CD4-positive, alpha-beta T cell treated with Interleukin-4 for 4 hours (primary cell): Measurements from ENCODE around the gene CRYBB1.

Experiments
- DNase-seq: peaks from one replicate; pipeline ENCODE4 v3.0.0-alpha.2; 2020

CRYBB1 gene

DNA sequence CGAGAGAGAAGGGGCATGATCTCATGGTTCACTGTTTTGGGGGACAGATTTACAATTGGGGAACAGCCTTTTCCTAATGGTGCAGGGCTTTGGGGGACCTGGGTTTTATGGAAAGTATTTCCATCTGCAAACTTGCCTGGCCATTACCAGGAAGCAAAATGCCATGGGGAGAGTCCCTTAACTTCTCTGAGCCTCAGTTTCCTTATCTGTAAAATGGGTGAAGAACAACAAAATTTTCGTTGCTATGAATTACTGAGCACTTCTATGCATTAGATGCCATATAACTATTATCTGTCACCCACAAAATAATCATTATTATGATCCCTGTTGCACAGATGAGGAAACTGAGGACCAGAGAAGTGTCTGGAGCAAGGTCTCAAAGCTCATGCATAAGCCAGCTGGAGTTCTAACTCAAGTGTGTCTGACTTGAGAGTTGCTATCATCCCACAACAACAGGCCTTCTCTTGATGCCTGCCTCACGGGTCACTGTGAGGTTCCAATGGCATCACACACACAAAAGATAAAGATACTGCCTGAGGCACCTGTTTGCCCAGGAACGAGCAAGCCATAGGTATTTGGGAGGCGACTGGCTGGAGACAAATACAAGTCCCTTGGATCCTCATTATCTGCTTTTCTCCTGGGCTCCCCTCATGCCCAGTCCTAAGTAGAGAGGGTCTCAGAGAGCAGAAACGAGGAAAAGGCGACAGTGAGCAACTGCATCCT is 43.7 kb downstream of the CRYBB1 start:
- no peak for DNase-seq

- peak; percentile 13 for DNase-seq
These were observed 44.7 kb downstream of the CRYBB1 start for GRCh38 chr22:26573026-26573662.

DNA sequence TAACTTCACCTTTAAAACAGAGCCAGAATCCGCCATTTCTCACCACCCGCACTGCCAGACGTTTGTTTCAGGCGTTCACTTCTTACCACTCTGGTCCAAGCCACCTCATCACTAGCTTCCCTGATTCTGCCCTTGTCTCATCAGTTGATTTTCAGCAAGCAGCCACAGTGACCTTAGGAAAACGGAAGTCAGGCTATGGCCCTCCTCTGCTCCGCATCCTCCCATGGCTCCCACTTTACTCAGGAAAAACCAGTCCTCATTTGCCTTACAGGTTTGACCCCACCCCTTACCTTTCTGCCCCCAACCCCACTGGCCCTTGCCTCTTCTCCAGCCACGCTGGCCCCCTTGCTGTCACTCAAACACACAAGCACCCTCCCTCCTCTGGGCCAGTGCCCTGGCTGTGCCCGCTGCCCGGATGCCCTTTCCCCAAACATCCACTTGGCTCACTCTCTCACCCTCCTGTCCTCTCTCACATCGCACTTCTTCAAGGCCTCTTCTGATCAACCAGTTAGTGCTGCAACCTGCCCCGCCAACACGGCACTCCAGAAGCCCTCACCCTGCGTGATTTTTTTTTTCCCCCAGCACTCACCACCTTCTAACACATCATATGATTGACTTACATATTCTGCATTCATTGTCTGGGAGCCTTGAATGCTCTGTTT is 46.8 kb downstream of the CRYBB1 start:
- no peak for DNase-seq

DNA sequence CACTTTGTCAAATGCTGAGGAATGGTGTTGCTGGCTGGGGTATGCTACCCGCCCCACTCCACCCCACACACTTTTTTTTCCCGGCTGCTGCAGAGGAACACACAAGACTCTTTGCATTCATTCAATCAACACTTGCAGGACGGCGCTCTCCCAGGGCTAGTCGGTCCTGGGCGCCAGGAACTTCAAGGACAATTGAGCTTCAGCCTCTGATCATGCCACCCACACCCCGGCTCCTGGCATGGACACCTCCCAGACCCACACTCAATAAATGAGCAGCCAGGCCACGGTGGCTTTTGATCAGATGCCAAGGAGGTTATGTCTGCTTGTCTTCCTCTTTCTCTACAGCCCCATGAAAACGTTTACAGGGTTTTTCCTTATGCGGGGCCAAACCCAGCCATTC is 47.7 kb downstream of the CRYBB1 start:
- no peak for DNase-seq

DNA sequence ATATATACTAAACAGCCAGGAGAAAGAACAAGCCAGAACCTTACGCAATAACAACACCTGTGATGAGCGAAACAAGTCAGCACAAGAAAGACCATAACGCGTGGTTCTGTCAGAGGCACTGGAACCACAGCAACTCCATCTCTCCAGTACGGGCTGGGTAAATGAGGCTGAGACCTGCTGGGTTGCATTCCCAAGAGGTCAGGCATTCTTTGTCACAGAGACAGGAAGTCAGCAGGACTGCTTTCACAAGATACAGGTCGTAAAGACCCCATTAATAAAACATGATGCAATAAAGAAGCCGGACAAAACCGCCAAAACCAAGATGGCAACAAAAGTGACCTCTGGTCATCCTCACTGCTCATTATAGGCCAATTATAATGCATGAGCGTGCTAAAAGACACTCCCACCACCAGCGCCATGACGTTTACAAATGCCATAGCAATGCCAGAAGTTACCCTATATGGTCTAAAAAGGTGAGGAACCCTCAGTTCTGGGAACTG is 49.6 kb downstream of the CRYBB1 start:
- no peak for DNase-seq

DNA sequence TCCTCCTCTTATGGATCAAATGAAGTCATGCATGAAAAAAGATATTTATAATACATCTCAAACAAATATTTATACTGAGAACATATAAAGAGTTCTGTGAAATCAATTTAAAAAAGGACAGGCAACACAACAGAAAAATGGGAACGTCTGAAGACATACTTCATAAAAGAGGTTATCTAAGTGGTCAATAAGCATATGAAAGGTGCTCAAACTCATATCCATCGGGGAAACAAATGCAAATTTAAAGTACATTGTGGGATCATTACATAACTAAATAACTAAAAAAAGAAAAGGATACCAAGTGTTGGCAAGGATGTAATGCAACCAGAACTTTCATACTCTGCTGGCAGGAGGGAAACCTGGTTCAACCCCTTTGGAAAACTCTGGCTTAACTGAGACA is 50.2 kb downstream of the CRYBB1 start:
- no peak for DNase-seq

- no peak for DNase-seq
These were observed 50.8 kb downstream of the CRYBB1 start for GRCh38 chr22:26566994-26567393.

DNA sequence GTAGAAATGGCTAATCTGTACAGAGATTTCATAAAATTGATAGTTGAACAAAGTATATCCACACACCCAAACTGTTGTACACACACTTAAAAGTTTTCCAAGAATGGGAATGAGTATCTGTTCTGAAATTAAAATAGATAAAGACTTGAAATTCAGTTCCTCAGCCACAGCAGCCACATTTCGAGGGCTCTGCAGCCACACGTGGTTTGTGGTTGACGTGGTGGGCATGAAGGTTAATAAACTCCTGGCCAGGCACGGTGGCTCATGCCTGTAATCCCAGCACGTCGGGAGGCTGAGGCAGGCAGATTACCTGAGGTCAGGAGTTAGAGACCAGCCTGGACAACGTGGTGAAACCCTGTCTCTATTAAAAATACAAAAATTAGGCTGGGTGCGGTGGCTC is 51.9 kb downstream of the CRYBB1 start:
- no peak for DNase-seq

GRCh38 chr22:26565181-26565580 is 52.6 kb downstream of the CRYBB1 start:
- no peak for DNase-seq

DNA sequence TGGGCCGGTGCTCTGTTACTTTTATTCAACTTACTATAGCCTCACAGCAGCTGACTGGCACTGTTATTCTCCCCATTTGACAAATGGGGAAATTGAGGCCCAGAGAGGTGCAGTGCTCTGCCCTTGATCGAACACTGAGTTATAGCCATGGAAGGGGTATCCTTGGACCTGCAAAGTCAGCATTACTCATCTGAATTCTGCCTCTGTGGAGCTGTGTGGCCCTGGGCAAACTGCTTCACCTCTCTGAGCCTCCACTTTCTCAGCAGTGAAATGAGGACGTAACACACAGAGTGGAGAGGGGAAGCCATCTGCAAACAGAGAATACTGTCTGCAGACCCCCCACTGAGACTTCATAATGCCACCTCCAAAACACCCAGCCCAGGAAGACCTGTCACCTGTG is 53.2 kb downstream of the CRYBB1 start:
- no peak for DNase-seq

DNA sequence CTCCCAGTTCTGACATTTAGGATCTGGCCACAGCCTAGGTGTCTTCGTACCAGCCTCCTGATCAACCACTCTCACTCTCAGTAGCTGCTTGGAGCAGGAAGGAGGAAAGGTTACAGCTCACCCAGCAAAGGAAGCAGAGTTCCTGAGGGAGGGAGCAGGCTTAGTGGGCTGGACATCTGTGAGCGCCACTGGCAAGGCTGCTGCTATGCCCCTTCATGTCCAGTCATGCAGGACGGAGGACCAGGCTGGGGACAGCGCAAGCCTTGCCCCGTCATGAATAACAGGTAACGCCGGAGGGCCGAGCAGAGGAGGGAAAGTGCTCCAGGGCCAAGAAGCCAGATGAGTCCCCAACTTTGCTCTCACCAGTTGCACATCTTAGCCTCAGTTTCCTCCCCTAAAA is 53.6 kb downstream of the CRYBB1 start:
- DNase-seq: no peak

GRCh38 chr22:26563022-26563421 is 54.8 kb downstream of the CRYBB1 start:
- DNase-seq: peak; percentile 27

GRCh38 chr22:26561756-26562417 is 55.9 kb downstream of the CRYBB1 start:
- no peak for DNase-seq

- no peak for DNase-seq
These were observed 57.8 kb downstream of the CRYBB1 start for GRCh38 chr22:26559961-26560575.

- DNase-seq: no peak
These were observed 59.5 kb downstream of the CRYBB1 start for GRCh38 chr22:26558248-26558895.

DNA sequence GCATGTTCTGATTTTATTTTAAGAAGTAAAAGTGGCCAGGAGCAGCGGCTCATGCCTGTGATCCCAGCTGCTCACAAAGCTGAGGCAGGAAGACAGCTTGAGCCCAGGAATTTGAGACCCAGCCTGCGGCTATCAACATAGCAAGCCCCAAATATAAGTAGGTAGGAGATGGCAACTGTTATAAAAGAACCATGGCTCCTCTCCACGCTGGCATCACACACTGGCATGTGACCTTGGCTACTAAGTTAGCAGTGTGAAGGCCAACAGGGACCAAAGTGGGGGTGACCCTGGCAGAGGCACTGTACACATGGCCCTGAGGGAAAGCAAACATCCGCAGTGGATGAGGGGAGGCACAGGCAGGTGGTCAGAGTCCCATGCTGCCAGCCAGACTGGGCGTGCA is 60.9 kb downstream of the CRYBB1 start:
- DNase-seq: no peak

DNA sequence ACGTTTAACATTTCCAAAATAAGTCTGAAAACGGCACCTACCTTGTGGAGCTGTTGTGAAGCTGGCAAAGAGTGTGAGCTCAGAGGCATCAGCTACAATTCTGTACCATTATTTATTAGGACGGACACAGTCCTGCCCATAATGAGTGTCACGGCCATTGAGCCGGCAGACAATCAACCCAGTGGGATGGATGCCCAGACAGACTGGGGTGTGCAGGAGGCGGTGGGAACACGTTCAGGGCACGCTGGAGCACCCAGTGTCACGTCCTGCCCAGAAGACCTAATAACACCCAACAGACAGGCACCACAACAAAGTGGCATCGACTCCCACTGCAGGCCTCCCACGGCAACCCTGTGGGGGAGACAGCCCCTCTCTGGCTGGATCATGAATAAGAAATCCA is 62.3 kb downstream of the CRYBB1 start:
- no peak for DNase-seq

- DNase-seq: no peak
These were observed 62.9 kb downstream of the CRYBB1 start for GRCh38 chr22:26554956-26555355.

DNA sequence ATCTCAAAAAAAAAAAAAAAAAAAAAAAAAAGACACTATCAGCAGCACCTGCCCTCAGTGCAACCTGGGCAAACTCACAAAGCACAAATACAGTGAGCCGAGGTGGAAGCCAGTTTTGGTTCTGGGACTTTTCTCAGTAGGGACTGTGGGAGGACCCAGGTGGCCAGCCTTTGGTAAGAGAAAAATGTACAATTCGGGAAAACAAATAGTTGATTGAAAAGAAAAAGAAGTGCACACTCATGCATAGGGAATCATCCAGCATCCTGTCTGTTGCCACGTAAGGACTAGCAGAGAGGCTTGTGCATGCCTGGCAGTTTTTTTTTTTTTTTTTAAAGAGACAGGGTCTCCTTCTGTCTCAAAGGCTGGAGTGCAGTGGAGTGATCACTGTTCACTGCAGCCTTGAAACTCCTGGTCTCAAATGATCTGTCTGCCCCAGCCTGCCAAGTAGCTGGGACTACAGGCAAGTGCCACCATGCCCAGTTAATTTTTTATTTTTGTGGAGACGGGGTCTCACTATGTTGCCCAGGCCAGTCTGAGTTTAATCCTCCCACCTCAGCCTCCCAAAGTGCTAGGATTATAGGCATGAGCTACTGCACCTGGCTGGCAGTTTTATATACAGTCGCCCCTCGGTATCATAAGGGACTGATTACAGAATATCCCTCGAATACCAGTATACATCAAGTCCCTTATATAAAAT is 64.6 kb downstream of the CRYBB1 start:
- no peak for DNase-seq

- DNase-seq: no peak
These were observed 65.4 kb downstream of the CRYBB1 start for GRCh38 chr22:26552466-26552865.

- DNase-seq: no peak
These were observed 66.3 kb downstream of the CRYBB1 start for GRCh38 chr22:26551568-26551967.

DNA sequence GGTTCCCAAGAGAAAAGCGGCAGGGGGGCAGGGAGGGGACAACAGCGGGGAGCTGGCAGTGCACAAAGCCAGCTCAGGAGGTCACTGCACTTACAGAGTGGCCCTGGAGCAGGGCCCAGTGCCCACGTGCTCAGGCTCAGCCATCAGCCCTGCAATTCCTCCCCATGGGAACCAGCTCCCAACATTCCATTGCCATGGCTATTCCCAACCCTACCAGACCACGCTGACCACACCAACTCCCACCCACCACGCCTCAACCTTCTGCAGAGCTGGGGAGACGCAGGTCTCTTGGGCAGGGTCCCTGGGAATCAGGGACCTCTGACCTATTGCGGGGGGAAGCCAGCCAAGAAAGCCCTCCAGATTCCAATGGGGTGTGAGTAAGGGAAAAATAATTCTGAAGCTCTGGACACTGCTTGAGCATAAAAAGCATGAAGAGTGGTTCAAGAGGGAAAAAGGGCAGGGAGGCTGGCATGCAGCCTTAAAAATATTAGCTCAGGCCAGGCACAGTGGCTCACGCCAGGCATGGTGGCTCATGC is 67.3 kb downstream of the CRYBB1 start:
- DNase-seq: no peak
